Ramos (cell line): ENCODE data around the gene NRAP.

Experiments
- in situ Hi-C: fragments of 300-500 bp; cut with MboI; formaldehyde crosslinking; loops from one replicate; pipeline ENCODE4 v1.14.3; 2022; ENCODE audit warnings: low sequenced_read_pairs; ENCODE audit not compliant: unreplicated experiment

The NRAP gene

DNA sequence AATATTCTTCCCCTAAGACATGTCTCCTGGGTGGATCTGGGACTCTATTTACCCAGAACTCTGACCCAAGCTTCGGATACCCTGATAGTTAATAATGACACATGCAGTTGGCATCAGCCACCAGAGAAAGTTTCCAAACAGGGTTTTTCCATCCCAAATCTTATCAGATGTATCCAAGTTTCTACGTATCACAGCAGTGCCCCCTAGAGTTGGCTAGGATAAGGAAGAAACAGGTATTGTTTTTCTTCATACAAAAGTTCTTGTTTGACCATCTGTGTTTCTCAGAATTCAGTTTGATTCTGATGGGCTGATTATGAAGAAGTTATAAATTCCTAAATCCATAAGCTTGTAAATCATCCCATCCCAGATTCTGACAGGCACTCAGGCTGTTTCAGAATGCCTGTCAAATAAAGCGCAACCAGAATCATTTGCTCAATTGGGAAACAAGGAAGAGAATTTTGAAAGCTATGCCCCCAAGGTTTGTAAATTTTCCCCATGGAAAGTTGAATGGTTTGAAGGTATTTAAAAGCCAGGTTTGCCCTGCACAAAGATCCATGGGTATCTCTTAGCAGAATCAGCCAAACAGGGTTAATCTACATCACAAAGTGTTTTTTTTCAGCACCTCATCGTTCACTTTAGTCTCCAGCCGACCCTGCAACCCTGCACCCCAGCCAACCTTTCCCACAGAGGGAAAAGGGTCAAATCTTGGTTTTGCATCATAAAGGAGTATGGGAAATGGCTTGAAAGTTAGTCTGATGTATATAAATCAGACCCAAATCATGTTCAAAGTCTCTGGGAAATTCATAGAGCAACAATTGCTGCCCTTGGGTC, 47.4 kb downstream of the NRAP start:
- in situ Hi-C loops: no loop called here

DNA sequence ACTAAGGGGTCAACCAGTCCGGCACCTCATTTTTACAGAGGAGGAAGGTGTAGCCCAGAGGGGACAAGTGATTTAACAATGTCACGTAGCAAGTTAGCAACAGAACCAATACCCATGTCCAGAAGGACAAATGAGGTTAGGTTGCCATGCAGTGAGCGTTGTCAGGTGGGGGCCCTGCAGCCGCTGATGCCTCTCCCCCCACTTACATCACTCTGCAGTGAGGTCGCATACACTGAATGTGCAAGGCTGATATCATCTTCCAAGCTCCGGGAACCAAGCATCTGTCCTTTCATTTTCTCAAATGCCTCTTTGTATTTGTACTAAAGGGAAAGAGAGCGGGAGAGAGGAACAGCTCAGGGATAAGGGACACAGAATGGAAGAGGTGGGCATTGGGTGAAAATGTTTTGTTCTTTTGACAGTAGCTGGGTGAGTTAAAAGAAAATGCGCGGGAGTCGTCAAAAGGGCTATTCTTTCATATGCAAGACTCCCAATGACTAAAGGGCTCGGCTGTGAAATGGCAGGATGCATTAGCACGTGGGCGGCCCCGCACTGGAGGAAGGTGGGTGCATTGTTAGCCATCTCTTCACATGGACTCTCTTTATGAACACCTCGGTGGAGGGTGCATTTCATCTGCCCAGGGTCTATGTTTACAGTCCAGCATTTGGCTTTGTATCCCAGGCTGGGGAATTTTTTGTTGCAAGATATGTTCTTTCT, 49.7 kb downstream of the NRAP start:
- in situ Hi-C loops: no loop called here

DNA sequence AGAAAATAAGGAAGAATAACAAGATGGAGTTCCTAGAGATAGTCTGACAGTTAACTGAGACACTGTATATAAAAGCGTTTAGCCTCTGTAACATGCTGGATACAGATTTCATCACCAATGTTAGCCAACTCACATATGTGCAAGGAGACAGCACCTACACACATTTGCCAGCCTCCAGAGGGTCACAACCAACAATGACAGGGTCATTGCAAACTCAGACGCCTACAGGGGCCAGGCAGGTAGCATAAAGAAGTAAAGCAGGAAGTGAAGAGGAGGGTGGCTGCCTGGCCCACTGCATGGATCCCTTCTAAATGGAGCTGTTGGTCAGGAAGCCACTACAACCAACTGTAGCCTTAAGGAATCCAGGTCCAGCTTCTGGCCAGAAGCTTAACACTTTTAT, 50.4 kb downstream of the NRAP start:
- in situ Hi-C loops: no loop called here

DNA sequence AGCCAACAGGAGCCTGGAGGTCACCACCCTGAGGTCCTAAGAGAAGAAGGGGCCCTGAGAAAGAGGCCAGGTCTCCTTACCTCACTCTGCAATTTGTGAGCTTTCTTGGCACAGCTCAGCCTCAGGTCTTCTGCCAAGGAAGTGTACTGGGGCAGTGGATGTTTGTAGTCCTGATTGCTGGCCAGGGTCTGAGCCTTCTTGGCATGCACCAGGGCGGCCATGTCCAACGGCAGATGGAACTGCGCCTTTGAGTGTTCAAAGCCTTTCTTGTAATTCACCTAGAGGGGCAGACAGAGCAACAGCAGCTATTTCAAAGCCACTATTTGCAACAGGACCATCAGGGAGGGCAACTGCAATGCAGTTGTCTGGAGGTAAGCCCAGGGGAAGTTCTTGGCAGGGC, 51.7 kb downstream of the NRAP start:
- in situ Hi-C loops: no loop called here

DNA sequence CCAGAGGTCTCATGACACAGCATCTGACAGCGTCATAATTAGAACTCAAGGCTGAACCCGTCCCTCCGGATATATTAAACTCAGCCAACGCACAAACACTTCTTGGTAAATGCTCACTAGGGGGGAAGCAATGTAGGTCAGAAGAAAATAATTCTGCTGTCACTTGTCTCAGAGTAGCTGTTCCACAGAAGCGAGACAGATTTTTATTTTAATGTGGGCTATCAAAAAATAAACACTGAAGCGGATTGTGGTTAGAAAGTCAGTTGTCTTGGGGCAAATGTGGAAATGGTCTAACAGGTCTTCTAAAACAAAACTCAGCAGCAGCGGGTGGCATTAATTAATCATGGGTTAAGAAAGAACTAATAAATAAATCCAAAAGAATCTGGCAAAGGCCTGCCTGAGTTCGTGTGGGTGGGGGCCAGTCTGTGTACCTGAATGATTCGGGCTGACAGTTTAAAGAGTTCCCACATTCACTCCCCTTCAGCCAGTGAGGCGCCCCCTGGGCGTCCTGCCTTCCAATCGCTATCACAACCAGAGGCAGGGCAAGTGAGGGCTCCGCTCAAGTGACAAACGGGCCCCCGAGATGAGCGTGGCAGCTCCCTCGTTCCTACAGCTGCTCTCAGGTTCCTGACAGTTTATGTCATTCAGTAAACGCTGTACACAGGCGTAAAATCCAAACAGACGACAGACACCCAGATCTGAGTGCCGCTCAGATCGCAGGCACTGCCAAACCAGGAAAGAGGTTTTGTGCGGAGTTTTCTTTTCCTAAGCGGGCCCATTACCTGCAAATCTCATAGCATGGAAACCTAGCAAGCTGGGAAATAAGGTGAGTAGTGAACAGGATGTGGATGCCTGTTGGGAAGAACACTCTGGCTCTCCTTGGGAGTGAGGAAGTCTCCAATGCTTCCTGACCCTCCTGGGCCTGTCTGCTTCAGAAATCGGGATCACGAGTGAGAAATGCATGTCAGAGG, 52.9 kb downstream of the NRAP start:
- in situ Hi-C loops: no loop called here

DNA sequence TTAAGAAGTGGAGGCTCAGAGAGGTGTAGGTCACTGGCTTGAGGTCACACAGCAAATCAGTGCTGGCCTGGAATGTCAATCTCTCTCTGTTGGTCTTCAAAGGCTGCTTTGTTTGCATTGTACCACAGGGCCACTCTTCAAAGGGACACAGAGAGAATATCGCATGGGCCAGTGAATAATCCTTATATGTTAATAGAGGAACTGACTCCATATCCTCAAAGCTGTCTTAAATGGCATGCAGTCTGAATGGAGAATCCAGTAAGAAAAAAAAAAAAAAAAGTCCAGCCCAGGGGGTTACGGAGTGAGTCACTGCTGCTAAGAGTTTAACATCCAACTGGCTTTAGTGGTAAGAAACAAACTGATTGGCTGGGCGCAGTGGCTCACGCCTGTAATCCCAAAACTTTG, 54.1 kb downstream of the NRAP start:
- in situ Hi-C loops: no loop called here

DNA sequence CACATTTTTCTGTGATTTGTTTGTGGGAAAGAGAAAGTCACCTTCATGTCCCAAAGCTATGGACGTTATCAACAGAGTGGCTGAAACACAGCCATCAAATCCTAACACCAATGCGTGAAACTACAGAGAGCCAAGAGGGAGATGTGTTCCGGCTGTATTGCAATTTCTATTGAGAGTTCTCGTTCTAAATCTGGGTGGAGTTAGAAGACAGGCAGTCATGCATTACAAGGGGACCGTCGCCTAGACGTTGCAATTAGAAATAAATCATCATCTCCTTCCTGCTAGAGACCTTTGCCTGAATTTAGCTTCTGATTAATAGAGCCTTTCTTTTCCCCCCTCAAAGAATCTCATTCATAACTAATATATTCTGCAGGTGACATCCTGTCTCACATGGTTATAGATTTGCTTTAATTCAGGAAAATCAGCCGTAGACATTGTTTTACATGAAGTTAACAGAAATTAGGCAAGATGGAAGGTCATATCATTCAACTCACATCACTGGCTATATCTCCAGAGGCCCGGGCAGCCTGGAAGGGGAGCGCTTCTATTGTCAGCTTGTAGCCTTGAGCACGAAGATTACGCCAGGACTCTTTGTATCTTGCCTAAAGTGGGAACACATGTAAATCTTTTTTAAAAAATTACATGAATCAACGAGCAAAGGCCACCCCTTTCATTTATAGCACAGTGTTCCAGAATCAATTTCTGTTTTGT, 58.4 kb downstream of the NRAP start:
- in situ Hi-C loops: no loop called here

DNA sequence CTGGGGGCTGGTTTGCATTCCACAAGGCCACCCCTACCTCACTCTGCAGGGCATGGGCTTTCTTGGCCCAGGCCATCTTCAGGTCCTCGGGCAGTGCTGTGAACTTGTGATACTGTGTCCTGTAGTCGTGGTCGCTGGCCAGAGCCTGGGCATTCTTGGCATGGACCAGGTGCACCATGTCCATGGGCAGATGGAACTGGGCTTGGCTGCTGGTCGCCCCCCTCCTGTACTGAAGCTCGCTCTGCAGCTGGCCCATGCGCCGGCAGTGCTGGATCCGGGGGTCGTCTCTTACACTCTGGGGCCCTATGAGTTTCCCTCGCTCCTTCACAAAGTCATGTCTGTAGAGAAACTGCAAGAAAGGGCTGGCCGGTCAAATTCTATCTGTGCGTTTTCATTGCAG, 59.3 kb downstream of the NRAP start:
- in situ Hi-C loops: no loop called here

DNA sequence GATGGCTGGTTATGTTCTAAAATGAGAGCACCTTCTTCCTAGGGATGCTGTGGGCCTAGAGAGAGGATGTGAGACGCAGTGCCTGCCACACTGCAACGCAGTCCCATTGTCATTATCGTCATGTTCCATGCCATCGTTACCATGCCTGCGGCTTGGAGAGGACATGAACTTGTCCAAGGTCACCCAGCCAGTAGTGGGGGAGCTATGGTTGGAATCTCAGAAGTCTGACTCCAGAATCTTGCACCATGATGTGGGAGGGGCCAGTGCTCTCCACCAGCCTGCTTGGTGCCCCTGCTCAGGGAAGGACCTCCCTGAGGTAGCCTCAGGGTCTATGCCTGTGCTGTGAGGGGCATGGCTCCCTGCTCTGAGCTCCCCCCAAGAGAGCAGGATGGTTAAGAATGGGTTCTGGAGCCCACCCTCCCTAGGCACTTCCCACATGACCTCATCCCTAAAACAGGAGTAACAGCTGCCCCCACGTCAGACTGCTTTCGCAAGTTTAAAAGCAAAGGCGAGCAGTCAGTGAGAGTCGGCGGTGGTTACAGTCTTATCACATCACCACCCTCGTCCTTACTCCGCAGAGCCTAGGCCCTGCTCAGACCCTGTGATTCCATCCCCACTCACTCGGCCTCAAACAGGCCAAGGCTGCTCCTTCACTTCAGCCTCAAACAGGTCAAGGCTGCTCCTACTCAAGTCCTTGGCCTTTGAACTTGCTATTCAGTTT, 60.6 kb downstream of the NRAP start:
- in situ Hi-C loops: no loop called here

DNA sequence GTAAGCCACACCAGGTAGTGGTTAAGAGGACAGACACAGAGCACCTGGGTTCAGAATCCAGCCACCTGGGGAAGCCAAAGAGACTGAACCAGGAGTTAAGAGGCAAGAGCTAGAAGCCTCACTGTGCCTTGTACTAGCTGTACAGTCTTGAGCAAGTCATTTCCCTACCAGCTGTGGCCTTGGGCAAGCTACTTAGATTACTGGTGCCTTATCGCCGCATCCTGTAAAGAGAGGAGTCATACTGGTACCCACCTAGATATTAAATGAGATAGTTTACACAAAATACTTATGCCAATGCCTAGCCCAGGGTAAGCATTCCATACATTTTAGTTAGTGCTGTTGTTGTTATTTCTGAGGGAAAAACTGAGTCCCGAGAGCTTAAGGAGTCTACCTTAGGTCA, 63.3 kb downstream of the NRAP start:
- in situ Hi-C loops: no loop called here

DNA sequence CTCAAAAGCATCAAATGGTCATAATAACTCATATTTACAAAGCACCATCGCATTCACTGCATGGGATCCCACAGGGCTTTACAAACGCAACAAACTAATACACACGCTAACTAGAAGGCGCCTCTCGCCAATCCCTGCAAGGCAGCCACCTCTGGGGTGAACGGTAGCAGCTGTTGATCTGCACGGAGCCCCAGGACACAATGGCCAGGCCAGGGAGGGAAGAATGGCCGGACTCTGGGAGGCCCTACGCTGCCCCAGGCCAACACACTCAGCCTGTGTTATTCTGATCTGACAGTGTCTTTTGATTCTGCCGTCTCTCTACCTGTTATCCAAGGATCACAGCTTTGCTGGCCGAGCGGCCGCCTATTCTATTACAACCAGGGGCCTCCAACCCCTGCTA, 69.2 kb downstream of the NRAP start:
- in situ Hi-C loops: no loop called here

DNA sequence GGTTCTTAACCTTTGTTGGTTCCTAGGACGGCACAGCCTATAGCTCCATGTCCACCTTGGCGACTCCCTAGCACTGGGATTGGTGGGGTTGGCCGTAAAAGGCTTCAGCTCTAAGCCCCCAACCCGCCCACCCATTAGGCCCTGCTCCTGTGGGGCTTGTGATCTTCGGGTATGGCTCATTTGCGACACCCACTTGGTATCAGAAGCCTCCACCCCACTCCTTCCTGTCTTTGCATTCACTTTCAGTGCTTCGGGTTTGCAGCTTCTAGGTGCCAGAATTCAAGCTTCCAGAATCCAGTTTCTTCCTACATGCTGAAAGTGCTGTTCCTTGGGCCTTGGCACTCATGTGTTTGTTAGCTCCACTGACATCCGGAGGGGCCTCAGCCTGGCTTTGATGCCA, 71.5 kb downstream of the NRAP start:
- in situ Hi-C loops: no loop called here

DNA sequence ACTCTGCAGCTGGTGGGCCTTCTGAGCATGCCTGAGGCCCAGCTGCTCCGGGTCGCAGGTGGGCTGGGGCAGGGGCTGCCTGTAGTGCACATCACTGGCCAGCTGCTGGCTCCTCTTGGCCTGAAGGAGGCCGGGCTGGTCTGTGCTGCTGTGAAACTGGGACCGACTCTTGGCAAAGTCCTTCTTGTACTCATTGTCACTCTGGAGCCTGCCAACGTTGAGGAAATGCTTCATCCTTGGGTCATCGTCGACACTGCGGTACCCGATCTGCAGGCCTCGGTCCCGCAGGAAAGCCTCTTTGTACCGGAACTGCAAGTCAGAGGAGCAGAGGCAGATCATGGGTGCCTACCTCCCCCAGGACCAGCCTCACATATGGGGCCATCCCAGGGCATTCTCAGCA, 73.3 kb downstream of the NRAP start:
- in situ Hi-C loops: no loop called here

DNA sequence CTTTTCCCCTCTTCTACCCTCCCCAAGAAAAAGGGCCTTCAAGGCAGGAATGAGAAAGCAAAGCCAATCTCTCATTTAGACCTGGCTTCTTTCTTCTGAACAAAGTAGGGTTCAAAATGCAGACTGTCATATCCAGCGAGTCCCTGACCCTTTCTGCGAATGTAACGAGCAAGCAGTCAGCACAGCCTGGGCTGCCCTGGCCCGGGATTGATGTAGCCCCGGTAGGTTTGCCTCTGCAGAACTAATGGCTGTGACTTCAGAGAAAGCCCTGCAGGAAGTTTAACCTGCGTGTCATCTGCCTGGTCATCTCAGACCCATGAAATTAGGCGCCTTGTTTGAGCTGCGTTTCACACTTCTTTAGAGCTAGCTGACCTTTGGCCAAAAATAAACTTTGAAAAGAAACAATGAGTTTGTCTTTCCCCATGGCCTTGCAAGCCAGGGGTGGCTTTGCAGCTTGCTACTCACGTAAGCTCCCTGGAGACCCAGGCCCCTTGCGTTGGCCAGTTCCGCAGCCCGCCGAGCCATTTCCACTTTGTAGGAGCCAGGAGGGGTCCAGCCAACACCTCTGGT, 74.6 kb downstream of the NRAP start:
- in situ Hi-C loops: no loop called here

DNA sequence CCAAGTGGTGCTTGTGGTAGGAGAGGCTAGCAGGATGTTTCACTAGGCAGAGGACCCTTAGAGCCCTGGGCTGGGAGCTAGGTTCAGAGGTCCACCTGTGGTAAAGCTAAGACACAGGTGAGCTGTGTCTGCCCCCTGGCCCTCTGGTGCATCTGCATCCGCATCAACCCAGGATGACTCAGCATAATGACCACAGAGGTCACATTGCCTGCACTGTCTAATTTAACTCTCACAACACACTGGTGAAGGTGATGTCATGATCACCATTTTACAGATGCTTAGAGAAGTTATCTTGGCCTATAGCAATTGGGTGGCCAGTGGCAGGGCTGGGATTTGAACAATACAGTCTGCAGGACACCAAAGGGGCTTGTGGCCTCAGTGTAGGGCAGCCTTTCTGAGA, 77.9 kb downstream of the NRAP start:
- in situ Hi-C loops: no loop called here

DNA sequence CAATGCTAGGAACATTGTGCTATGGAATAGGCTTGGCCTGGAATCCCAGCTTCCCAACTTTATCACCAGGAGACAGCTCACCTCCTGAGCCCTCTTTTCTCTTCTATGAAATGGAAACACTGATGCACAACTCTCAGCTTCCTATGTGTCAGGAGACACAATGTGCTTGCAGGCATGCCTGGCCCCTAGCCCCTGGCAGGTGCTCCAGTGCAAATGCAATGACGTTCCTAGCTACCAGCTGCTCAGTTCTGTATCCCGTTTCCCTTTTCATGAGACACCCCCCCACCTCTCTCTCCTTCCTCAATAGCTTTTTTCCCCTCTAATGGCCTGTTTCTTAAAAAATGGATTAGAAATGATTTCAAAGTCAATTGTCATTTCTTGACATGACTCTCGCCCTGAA, 80.3 kb downstream of the NRAP start:
- in situ Hi-C loops: no loop called here

DNA sequence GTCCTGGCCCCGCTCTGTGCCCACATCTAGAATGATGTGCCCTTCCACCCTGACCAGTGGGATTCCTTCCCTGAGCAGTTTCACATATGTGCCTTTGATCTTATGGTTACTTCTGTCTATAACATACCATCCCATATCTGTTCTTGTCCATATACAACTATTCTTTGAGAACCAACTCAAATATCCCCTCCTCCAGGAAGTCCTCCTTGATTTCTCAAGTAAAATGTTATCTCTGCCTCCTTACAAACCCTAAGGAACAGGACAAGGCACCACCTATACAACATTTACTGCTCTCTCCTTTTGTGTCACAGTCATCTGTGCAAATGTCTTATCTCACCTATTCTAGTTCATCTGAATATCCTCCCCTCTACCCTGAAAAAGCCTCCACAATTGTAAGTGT, 82.7 kb downstream of the NRAP start:
- in situ Hi-C loops: no loop called here

DNA sequence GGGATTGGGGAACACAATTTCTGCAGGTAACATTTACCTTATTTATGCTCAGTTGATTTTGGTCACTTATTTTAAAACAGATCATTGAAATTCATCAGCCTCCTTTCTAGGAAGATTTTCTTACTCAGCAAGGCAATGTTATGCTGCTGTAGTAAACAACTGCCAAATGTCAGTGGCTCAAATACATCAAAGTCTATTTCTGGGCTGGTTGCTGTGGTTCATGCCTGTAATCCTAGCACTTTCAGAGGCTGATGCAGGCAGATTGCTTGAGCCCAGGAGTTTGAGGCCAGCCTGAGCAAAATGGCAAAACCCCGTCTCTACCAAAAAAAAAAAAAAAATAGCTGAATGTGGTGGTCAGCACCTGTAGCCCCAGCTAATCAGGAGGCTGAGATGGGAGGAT, 85.1 kb downstream of the NRAP start:
- in situ Hi-C loops: no loop called here

DNA sequence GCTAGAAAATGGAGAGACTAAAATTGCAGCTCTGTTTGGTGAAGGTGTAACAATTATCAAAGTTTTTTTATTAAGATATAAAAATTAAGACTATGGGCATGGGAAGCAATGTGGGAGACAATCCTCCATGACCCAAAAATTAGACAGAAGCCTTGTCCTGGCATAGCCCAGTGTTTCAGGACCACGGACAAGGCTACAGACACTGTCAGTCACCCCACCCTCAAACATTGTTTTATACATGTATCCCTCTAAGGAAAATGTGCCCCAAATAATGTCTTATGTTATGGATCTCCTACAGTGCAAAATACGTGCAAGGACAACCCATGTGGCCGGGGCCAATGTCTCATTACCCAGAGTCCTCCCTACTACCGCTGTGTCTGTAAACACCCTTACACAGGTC, 87.0 kb downstream of the NRAP start:
- in situ Hi-C loops: no loop called here
